Motor neuron (in vitro differentiated cells): ENCODE results near the gene IL1RAPL1. TPM values are rescaled to one million over a fixed set of nuclear protein-coding genes. Genes with fewer than 3 reads are reported as not detected.
A peak's percentile ranks its signal among the peaks of the same experiment; 100 is the strongest.

Source experiments
- ATAC-seq, 8 experiments: fragments of 200-7000 bp; cut with Tn5 transposase; replicated peaks in 6 of 8; 2 replicates each; pipeline ENCODE4 v1.8.0; 2021; ENCODE audit warnings: mild to moderate bottlenecking in 8 of 8, moderate library complexity in 8 of 8
- H3K27ac ChIP-seq, 2 donors: fragments of 250-450 bp; sonication (Bioruptor Pico); 2 replicates each; pipeline ENCODE4 v1.9.0; 2021; ENCODE audit warnings: antibody characterized with exemption in 2 of 2, mild to moderate bottlenecking in 2 of 2, moderate library complexity in 1 of 2
- H3K4me1 ChIP-seq, 2 donors: fragments of 250-450 bp; sonication (Bioruptor Pico); replicated peaks in 1 of 2; 2 replicates each; pipeline ENCODE4 v1.6.1; 2021; ENCODE audit warnings: antibody characterized with exemption in 2 of 2, mild to moderate bottlenecking in 2 of 2, moderate library complexity in 1 of 2
- H3K4me3 ChIP-seq, 5 donors: fragments of 250-450 bp; sonication (Bioruptor Pico); 2 replicates each; pipeline ENCODE4 v1.9.0; 2021; ENCODE audit warnings: antibody characterized with exemption in 5 of 5, mild to moderate bottlenecking in 5 of 5, moderate library complexity in 4 of 5
- WGBS, 10 experiments: fragments of 450-650 bp; shearing (Covaris generic); methylation state at CpG; one replicate each; pipeline ENCODE4 v1.0.0; 2022; 5-methylcytosine and 5-hydroxymethylcytosine counted together
- in situ Hi-C, 9 experiments: fragments of 400-800 bp; cut with MboI; loops; one replicate each; pipeline ENCODE4 v1.15.0; 2021; ENCODE audit warnings: low sequenced_read_pairs in 9 of 9, low pct_unique_long_range_greater_than_20kb in 2 of 9; ENCODE audit not compliant: unreplicated experiment in 9 of 9
- total RNA-seq, 8 experiments: library from RNA; unstranded; fragments of 300-600 nt; gene quantifications; 2 replicates each; pipeline versions ENCODE4 v1.2.3 to v1.2.4, GENCODE V29; 2022

IL1RAPL1 gene
- total RNA-seq = 1 to 10 TPM in 4 of 8 experiments, under 1 TPM in 2, not detected in 2; 0.18 to 6.1 (median 4.0) TPM

DNA sequence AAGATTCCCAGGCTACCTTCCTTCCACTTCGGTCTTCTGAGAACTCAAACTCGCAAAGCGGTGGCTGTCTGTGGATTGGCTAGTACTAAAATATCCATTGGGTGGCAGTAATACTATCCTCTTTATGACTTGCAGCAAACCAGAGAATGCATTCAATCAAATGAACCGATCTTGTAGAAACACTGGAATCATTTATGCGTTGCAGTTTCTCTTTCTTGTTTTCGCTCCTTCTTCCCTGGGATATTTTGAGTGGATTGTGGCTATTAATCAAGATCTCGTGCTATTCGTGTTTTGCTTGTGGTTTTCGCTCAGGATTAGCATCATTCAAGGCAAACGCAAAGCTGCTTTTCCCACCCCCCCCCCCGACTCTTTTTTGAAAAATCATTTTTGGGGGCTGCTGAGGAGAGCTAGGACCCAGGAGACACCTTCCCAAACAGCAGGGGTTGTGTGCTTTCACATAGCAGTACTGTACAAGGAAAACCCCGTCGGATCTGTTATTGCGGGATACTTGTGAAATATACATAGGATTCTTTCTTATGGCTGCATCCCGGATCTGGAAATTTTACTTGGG, at the start of gene IL1RAPL1:
TSS of gene IL1RAPL1 (plus strand) at position 466 of the 571 bp plus-strand sequence.
- H3K4me1 ChIP-seq = peaks cover 0 to 9% of the 10 kb centered on the region in 2 donors
- 0 to 20% (median 0%) methylated on average over 1 to 11 of the region's 15 CpGs; no CpG with 5 or more reads in 4 of the 10 experiments for WGBS, 10 experiments
- H3K27ac ChIP-seq = no peak within 1 kb of the TSS
- peak within 1 kb of the TSS; percentile 36 to 76 (median 45) for H3K4me3 ChIP-seq
- ATAC-seq = peak in 6 of 8 experiments; percentile 76 to 79 (median 78)
- in situ Hi-C loops = no loop called here

DNA sequence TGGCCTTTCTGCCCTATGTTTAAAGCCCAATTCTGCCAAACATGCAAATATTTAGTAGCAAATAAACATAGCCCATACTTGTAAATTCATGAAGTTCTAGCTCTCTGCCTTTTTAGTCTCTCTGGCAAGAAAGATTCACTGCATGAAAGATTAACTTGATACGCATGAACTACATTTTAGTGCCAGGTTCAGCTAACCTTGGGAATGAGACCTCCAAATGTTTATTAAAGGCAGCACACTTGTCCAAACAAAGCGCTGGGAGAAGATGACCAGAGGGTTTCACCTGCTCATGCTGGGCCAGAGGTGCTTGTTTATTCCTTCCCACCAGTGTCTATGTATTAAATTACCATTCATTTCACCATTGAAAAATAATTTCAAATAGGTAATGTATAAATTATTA, 44.5 kb upstream of the IL1RAPL1 start:
- H3K27ac ChIP-seq = no peak overlapping the region
- 0 to 100% (median 73%) methylated on average over 1 to 2 of the region's 2 CpGs; no CpG with 5 or more reads in 7 of the 10 experiments for WGBS, 10 experiments
- in situ Hi-C loops = no loop called here
- no peak overlapping the region for H3K4me3 ChIP-seq
- H3K4me1 ChIP-seq = no peaks in the 10 kb centered on the region
- ATAC-seq = no peak

DNA sequence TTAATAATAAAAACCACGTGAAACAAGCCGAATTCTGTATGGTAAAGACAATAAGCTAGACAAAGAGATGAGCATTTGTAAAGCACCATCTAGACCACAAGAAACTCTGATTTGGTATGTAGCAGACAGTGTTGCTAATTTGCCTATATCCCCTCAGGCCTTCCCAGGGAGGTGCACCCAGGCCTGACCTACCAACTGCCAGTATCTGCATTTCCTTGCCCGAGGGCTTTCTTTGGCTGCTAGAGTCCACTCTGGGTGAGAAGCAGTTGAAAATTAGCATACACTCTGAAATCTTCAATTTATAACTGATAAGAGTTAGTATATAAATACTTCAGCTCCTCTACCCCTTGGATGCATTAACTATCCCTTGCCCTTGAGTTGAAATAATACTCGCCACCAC, 37.4 kb upstream of the IL1RAPL1 start:
- in situ Hi-C loops = no loop called here
- Histone ChIP-seq H3K27ac (no peak overlapping the region), H3K4me1 (no peaks in the 10 kb centered on the region), H3K4me3 (no peak overlapping the region)
- peak in 3 of 8 experiments; percentile 29 to 79 (median 62) for ATAC-seq
- whole genome bisulfite sequencing, 10 experiments = 0 to 47% (median 21%) methylated on average over 1 to 3 of the region's 4 CpGs; no CpG with 5 or more reads in 5 of the 10 experiments

DNA sequence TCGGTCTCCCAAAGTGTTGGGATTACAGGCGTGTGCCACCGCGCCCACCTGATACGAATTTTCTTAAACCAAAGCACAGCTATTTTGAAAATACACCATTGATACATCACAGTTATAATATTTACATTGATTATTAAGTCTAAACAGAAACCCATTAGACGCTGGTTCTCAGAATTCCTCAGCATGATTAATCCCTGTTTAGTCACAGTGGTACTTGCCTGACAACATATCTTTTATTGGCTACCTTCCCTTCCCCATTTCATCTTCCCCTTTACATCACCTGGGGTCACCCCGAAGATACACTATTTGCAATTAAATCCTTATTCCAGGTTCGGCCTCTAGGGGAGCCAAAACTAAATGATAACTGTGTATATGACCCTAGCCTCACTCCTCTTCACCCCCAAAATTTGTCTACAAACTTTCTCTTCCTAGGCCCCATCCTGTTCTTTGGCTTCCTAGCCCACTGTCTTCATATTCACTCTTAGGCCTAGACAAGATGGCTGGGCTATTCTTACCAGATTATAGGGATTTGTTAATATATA, 36.8 kb upstream of the IL1RAPL1 start:
- Histone ChIP-seq H3K4me3 (no peak overlapping the region), H3K4me1 (no peaks in the 10 kb centered on the region), H3K27ac (no peak overlapping the region)
- in situ Hi-C loops = no loop called here
- 0 to 100% (median 37%) methylated on average over 1 to 6 of the region's 8 CpGs; no CpG with 5 or more reads in 6 of the 10 experiments for WGBS, 10 experiments
- no peak for ATAC-seq

DNA sequence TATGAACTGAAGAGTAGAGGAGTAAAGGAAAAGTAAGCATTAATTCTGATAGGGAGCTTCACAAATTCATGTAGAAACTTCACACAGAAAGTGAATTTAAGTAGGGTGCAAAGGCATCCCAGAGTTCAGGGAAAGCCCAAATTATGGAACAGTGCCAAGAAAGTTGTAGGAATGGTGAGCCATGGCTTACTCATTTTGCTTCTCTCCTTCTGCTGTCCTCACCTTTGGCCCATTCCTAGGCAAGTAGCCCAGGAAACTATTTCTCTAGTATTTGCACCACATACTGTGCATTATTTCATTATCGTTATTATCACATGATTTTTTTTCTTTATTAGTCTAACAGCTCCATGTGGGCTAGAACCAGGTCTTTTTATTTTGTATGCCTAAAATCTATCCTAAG, 34.9 kb upstream of the IL1RAPL1 start:
- H3K4me3 ChIP-seq = no peak overlapping the region
- H3K27ac ChIP-seq = no peak overlapping the region
- no peaks in the 10 kb centered on the region for H3K4me1 ChIP-seq
- WGBS, 10 experiments = 0 to 60% (median 56%) methylated on average over 1 of the region's 1 CpG; no CpG with 5 or more reads in 7 of the 10 experiments
- ATAC-seq = no peak
- in situ Hi-C loops = no loop called here

DNA sequence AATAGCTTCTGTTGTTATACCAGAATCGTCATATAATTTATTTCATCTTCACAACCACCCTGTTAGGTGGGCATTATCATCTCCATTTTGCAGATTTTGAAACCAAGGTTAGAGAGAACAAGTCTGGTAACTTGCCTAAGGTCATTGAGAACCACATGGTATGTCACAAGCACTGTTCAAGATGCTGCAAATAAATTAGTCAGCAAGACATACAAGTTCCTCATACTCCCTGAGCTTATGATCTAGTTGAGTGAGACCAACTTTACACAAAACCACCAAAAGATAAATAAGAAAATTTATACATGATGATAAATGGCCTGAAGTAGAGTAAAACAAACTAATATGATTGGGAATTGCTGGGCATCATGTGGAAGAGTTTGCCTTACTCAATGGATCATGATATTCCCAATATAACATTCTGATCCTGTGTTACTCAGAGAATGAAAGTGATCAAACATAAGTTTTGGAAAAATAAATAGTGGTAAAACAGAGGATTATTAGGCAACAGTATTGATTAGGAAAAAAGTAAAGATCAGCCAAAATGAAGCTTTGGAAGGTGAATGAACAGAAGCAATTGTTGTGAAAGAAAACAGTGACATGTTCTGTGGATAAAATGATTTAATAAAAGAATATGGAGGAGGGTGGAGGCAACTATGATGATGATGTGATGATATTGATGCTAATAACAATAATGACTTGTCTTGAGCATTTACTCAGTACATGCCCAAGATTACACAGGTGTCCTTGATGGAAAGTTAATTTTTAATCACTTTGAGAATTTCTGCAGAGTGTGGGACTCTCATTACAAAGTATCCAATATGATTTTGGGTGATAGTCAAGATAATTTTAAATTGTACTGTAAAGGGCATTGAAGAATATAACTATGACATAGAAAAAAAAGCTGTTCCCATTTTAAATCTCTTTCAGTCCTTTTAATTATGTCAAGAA, 34.1 kb upstream of the IL1RAPL1 start:
- in situ Hi-C loops = no loop called here
- no peak for ATAC-seq
- 0 to 100% (median 14%) methylated on average over 1 of the region's 1 CpG; no CpG with 5 or more reads in 4 of the 10 experiments for WGBS, 10 experiments

DNA sequence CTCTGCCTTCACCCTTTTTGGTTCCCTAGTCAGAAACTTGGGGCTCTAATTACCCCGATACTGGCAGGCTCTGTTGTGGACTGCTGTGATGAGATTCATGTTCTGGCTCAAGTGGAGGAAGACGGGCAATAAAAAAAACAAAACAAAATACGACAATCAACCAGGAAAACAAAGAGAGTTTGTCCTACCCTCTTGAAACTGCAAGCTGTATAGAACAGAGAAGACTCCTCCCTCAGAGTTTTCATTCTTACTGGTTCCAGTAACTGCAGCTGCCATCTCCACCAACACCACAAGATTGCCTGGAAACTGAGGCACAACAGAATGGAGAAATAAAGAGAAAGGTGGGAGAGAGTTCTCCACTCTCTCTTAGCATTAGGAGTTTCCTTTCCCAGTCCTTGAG, 11.1 kb upstream of the IL1RAPL1 start:
- in situ Hi-C loops = no loop called here
- WGBS, 10 experiments = 0 to 57% (median 0%) methylated on average over 1 to 3 of the region's 3 CpGs; no CpG with 5 or more reads in 6 of the 10 experiments
- ATAC-seq = no peak
- H3K27ac ChIP-seq = no peak overlapping the region
- H3K4me1 ChIP-seq = no peaks in the 10 kb centered on the region
- H3K4me3 ChIP-seq = no peak overlapping the region

More for the DNA sequence above, 34.1 kb upstream of the IL1RAPL1 start:
- no peak overlapping the region for H3K27ac ChIP-seq
- H3K4me3 ChIP-seq = no peak overlapping the region
- no peaks in the 10 kb centered on the region for H3K4me1 ChIP-seq

DNA sequence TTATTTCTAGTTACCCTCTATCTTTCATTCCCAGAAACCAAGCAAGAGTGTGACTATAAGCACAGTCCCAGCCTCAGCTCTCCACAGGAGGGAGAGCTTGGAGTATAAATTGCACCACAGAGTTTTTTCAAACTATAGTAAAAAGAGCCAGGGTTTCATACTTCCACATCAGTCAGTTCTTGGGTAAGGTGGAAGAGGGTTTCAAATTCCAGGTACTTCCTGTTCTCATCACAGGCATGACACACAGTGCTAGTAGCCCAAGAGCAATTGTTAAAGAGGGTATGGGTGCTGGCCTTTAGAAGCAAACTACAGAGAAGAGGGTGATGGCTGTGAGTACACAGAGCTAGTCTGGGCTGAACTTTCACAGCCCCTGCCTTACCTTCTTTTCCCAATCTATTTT, 5.7 kb upstream of the IL1RAPL1 start:
- ATAC-seq = no peak
- H3K4me3 ChIP-seq = no peak overlapping the region
- no peak overlapping the region for H3K27ac ChIP-seq
- in situ Hi-C loops = no loop called here
- H3K4me1 ChIP-seq = no peaks in the 10 kb centered on the region

DNA sequence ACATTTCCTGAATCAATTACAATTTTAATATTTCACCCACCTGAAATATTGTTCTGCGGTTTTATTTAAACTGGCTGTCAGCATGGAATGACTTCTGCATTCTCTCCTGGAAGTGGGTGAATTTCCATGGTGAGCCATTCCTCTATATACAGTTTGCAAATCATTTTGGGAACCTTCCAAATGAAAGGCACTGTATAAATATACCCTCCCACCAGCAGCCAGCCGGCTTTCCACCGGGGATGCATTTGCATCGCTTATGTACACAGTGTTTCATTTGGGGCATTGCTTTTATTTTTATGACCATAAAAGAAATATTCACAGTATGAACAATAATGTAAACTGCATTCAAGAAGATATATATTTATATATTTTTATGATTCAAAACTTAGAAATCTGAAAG, 4.7 kb upstream of the IL1RAPL1 start:
- in situ Hi-C loops = no loop called here
- ATAC-seq = peak in 2 of 8 experiments; percentile 30 to 91
- WGBS, 10 experiments = 0 to 80% (median 47%) methylated on average over 1 to 4 of the region's 4 CpGs; no CpG with 5 or more reads in 6 of the 10 experiments
- H3K4me1 ChIP-seq = no peaks in the 10 kb centered on the region
- no peak overlapping the region for H3K27ac ChIP-seq
- no peak overlapping the region for H3K4me3 ChIP-seq

DNA sequence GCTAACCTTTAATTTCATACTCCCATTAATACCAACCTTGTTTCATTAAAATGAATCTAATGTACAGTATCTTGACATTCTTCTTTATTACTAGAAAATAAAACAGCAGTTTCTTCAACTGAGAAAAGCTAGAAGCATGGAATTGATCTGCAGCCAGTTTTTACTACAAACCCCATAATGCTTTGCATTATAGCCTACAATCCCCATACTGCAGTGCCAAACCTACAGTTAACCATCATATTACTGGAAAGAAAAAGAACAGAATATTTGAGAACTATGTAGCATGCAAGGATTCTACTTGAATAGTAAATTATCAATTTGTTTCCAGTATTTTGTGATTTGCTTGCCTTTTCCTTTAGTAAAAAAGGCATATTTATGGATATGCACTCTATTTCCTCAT, 3.2 kb upstream of the IL1RAPL1 start:
- H3K4me3 ChIP-seq = no peak overlapping the region
- H3K27ac ChIP-seq = no peak overlapping the region
- no peak for ATAC-seq
- no peaks in the 10 kb centered on the region for H3K4me1 ChIP-seq
- in situ Hi-C loops = no loop called here

DNA sequence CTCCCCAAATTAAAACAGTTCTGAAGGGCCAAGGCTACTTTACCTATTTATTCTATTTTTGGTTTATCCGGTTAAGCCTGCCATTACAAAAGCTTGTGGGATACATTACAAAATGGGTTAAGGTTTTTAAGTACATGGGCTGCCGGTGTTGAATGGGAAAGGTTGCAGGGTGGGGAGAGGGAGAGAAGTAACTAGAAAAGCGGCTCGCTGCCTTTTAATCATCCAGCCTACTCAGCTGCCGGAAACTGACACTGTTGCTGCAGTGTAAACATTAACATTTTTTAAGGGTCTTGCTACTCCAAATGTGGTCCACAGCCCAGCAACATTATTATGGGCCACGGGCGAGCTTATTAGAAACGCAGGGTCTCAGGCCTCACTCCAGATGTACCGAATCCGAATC, 1.5 kb upstream of the IL1RAPL1 start:
- 10 to 20% (median 13%) methylated on average over 1 to 8 of the region's 10 CpGs; no CpG with 5 or more reads in 7 of the 10 experiments for WGBS, 10 experiments
- peak in 2 of 8 experiments; percentile 4 to 5 for ATAC-seq
- in situ Hi-C loops = no loop called here
- Histone ChIP-seq H3K27ac (no peak overlapping the region), H3K4me3 (peak overlapping the region; percentile 36 to 76 (median 45)), H3K4me1 (peaks cover 0 to 2% of the 10 kb centered on the region in 2 donors)

DNA sequence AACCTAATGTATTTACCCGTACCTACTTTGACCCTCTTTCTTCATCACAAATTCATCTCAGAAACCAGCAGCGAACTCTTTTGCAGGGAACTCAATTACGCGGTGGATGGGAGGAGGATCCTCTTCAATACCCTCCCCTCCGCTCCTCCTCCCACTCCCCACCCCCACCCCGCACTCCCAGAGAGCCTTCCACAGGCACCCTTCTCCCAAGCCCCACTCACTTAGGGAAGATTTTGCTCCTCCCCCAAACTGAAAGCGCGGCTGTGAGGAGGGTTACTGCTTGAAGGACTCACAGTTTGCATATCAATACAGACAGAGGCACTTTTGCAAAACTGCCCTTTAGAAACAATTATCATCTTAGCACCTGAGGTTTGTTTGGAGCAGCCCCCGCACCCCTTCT, 960 bp upstream of the IL1RAPL1 start:
- ATAC-seq = peak in 6 of 8 experiments; percentile 9 to 72 (median 57)
- Histone ChIP-seq H3K4me1 (peaks cover 0 to 7% of the 10 kb centered on the region in 2 donors), H3K4me3 (peak overlapping the region; percentile 36 to 76 (median 45)), H3K27ac (no peak overlapping the region)
- in situ Hi-C loops = no loop called here
- 17% methylated on average over 2 of the region's 9 CpGs; no CpG with 5 or more reads in 9 of the 10 experiments for WGBS, 10 experiments

DNA sequence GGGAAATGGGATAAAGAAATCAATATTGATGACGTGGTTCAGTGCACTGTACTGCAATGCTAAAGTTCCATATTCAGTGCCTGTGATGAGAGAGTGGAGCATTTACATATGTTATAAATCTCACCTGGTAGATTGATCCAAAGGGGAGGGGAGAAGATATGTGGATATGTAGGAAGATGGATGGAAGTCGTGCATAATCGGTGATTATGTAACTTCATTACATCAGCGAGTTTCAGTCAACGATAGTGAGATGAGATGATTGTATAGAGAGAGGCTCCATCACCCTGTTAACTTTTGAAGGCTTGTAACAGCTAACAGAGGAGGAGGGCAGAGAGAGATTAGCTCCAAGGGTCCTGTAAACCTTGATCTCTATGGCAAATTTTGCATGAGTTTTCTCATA, 1.8 kb downstream of the IL1RAPL1 start:
- WGBS, 10 experiments = 13 to 21% (median 18%) methylated on average over 2 to 5 of the region's 5 CpGs; no CpG with 5 or more reads in 7 of the 10 experiments

More for the DNA sequence above, 1.8 kb downstream of the IL1RAPL1 start:
- Histone ChIP-seq H3K4me1 (peaks cover 0 to 12% of the 10 kb centered on the region in 2 donors), H3K27ac (peak overlapping the region in 1 of 2 donors; percentile 15), H3K4me3 (peak overlapping the region; percentile 36 to 76 (median 45))
- in situ Hi-C loops = no loop called here
- ATAC-seq = peak in 5 of 8 experiments; percentile 5 to 62 (median 31)
